D341Med (cell line): Measurements from ENCODE around the gene KRTAP5-10.
"Not testable (repeated sequence)": the region's sequence is repeated elsewhere in the genome, so short reads cannot be mapped to it uniquely, and the experiment has no call there.

Source experiments
- DNase-seq: peaks from one replicate; pipeline ENCODE4 v3.0.0; 2012; ENCODE audit warnings: low spot score

KRTAP5-10 gene

GRCh38 chr11:71572811-71573210 is 7.4 kb downstream of the KRTAP5-10 start:
- DNase-seq: no peak

- no peak for DNase-seq
Measured at GRCh38 chr11:71574418-71574817, 9.1 kb downstream of the KRTAP5-10 start.

GRCh38 chr11:71575723-71576424 is 10.5 kb downstream of the KRTAP5-10 start:
- DNase-seq: no peak

GRCh38 chr11:71576688-71577465 is 11.5 kb downstream of the KRTAP5-10 start:
- DNase-seq: not testable (repeated sequence)

GRCh38 chr11:71577469-71578004 is 12.2 kb downstream of the KRTAP5-10 start:
- DNase-seq: no peak

GRCh38 chr11:71579513-71579912 is 14.2 kb downstream of the KRTAP5-10 start:
- not testable (repeated sequence) for DNase-seq

- peak; percentile 64 for DNase-seq
Measured at GRCh38 chr11:71580057-71581003, 15.0 kb downstream of the KRTAP5-10 start.

- no peak for DNase-seq
Measured at GRCh38 chr11:71581826-71582225, 16.5 kb downstream of the KRTAP5-10 start.

GRCh38 chr11:71582309-71582895 is 17.0 kb downstream of the KRTAP5-10 start, which contains the start of gene KRTAP5-11:
Gene KRTAP5-11 (minus strand): TSS chr11:71582875. CDS start chr11:71582837, 38 bp downstream.
- no peak for DNase-seq

GRCh38 chr11:71582969-71583368 is 17.6 kb downstream of the KRTAP5-10 start:
- not testable (repeated sequence) for DNase-seq

- DNase-seq: not testable (repeated sequence)
Measured at GRCh38 chr11:71585673-71586072, 20.3 kb downstream of the KRTAP5-10 start.

GRCh38 chr11:71588314-71588713 is 23.0 kb downstream of the KRTAP5-10 start:
- not testable (repeated sequence) for DNase-seq

- not testable (repeated sequence) for DNase-seq
Measured at GRCh38 chr11:71588822-71589545, 23.6 kb downstream of the KRTAP5-10 start.

- DNase-seq: not testable (repeated sequence)
Measured at GRCh38 chr11:71589546-71589920, 24.2 kb downstream of the KRTAP5-10 start.

- not testable (repeated sequence) for DNase-seq
Measured at GRCh38 chr11:71603221-71603620, 37.9 kb downstream of the KRTAP5-10 start.

- not testable (repeated sequence) for DNase-seq
Measured at GRCh38 chr11:71604798-71605488, 39.6 kb downstream of the KRTAP5-10 start.

GRCh38 chr11:71606853-71607519 is 41.6 kb downstream of the KRTAP5-10 start:
- not testable (repeated sequence) for DNase-seq

- DNase-seq: not testable (repeated sequence)
Measured at GRCh38 chr11:71607520-71608216, 42.3 kb downstream of the KRTAP5-10 start.

- DNase-seq: not testable (repeated sequence)
Measured at GRCh38 chr11:71608272-71608671, 42.9 kb downstream of the KRTAP5-10 start.
